ENCODE measurements around the gene MYO5A.

Gene MYO5A

DNA sequence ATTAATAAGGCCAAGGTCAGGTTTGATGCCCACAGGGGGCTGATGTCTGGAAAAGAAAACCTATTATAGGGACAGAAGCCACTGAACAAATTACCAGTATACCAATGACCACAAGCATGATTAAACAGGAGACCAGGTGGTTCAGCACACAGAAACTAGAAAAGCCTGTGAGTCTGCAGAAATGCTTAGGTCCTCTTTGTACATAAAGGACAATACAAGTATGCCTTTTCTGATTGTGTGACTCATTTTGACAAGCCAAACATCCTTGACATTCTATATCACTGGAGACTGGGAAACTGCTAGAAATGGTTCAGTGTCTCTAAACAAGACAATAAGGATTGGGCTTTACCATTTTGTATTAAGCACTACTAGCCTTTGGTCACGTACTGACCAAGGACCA is 119.9 kb downstream of the MYO5A start:
- DNase-seq: no peak

DNA sequence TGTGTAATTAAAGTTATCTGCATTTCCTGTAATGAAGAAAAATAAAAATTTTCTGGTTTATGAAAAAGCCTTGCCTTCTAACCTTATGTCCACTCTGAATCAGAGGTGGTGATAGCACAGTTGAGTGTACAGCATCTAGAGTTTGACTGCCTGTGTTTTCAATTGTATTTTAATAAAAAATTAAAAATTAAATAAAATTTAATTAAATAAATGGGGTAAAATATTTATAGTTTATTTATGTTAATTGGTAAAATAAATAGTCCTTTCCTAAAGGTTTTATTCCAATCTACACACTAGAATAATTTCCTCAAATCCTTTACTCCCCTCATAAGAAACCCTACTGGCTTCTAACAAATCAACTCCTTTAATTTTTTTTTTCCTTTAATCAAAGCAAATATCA is 121.3 kb downstream of the MYO5A start:
- DNase-seq: no peak

DNA sequence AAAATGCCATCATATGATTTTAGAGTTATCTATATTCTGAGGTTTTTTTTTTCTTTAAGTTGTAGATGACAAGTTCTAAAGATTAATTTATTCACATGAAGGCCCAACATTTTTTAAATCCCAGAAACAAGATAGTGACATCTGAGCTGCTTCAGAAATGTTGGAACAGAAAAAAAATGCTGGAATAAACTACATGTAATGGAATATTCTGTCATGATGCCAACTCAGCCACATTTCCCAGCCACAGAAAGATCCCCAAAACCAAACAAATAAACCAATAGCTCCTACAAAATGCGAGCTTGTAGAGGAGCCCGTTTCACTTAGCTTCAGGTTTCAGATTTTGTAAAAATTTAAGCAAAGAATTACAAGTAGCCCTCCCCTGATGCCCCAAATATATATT is 122.1 kb downstream of the MYO5A start:
- DNase-seq: no peak

DNA sequence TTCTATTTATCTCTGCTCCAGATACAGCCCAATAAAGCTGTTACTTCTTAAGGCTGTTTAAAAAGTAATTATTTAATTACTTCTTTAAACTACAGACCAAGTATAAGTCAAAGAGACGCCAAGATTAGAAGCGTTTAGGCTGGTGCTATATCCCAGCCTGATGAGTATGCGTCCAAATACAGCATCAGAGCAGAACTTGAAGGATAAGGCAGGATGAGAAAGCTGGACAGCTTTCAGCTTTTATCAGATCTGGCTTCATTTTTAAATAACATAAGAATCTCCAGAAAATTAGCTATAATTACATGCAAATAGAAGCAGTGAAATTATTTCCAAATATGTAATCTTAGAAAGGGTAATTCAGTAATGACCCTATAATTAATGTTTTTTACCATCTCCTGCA is 122.8 kb downstream of the MYO5A start:
- DNase-seq: no peak

DNA sequence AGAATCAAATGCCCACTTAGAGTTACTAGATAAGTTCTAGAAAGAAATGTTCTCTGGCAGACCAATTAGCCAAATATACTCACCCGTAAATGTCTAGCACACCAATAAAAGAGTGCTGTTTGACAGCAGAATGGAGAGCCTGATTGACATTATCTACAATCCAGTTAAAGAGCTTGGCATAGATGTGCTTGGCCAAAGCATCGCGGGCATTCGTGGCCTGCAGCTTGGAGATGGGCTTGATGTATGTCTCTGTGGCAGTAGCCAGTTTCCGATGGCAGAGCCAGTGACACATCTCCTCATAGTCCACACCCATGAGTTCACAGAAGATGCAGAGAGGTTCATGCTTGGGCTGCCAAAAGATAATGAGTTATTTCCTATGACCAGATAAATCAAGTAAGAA is 131.6 kb downstream of the MYO5A start:
- DNase-seq: no peak

DNA sequence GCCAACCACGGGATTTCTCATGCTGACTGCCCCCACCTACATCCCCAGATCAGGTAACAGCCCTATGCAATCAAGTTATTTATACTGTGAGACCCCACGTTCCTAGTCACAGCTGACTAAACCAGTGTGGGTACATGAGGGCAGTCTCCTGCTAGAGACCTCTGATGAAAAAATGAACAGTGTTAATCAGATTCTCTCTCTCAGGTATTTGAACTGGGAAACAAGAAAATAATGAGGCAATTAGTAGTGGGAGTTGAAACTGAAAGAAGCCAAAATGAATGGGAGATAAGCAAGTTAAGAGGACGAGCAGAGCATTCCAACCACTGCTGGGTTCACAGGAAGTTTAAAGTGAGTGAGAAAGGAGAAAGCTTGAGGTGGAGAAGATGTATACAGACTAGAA is 134.6 kb downstream of the MYO5A start:
- no peak for DNase-seq

DNA sequence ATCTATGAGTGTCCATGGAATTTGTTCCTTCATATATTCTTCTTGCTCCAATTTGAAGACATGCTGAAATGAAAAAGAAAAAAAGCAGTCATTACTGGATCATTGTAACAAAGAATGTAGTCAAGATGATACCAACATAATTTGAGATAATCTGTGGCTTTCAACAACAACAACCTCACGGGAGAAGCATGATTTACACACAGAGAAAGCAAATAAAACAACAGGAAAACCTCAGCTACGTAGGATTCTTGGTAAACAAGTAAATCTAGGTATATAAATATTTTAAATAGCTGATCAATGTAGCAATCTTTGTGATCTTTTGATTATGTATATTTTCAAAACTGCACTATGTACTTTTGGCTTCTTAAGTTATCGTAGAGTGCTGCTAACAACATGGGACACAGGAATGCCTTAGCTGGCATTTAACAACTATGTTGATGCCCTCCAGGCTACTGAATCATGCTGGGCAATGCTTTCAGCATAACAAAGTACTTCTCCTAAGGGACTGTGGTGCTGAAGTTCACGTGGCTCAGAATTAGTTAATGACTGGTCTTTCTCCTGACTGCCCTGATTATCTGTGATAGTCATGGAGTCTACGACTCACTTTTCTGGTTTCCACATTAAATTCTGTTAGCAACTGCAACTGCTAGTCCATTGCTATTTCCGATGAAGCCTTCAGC is 136.5 kb downstream of the MYO5A start:
- DNase-seq: no peak

DNA sequence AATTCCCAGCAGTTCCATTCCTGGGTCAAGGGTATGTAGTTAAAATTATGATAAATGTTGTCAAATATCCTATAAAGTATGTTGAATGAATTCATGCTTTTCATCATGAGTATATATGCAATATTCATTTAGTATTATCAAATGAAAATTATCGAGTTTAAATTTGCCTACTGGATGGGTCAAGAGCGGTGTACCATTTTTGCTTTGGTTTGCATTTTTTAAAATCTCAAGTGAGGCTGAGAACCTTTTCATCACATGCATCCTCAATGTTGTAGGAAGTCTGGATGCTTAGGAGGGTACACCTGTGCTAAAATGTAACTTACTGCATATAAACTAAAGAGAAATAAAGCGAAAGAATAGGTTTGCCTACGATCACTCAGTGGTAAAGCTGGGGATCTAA is 137.6 kb downstream of the MYO5A start:
- no peak for DNase-seq

DNA sequence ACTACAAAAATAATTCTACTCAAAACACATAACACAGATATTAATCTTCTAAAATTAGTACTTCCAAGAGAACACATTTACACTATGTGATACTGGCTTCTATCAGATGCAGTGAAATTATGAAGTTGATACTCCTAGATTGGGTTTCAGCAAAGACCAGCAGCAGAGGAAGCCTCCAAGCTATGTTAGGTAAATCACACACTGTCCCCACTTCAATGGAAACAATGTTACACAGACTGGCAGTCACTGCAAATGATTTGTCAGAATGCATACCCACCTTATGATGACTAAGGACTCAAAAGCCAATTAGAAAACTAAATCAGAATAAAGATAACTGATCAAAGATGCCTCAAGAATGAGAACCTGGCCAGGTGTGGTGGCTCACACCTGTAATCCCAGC is 143.0 kb downstream of the MYO5A start:
- DNase-seq: no peak

DNA sequence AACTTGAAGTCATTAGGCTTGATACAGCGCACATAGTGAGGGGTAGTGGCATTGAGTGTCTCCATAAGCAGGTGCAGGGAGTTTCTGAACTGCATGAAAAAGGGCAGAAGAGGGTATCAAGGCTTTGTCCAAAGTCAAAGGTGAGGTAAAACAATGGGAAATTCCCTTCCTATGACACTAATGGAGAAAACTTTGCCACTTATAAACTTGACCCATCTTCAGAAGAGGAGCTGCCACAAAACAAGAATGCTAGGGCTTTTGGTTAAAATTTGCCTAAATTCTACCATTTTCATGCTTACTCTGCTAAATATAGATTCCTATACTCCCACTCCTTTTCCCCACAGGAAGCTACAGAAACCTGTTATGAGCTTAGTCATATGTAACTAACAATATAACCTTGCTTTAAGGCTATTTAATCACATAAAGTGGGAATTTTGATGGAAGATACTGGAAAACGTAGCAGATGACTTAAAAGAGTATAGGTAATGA is 145.5 kb downstream of the MYO5A start:
- DNase-seq: no peak

DNA sequence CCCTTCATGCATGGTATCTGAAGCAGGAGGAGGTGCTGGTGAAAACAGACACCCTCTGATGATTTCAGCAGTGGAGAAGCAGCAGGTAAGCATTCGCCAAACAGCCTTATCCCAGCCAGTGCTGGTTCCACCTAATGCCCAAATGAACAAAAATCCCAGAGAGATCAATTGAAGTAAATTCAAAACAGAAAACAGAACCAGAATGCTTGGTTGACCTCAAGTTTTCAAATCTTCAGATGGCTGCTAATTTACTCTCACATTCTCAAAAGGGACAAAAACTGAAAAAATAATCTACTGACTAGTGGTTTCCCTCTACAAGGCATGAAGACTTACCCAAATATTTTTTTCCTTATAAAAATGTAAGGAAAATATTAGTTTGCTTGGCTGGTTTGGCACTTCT is 146.0 kb downstream of the MYO5A start:
- no peak for DNase-seq

DNA sequence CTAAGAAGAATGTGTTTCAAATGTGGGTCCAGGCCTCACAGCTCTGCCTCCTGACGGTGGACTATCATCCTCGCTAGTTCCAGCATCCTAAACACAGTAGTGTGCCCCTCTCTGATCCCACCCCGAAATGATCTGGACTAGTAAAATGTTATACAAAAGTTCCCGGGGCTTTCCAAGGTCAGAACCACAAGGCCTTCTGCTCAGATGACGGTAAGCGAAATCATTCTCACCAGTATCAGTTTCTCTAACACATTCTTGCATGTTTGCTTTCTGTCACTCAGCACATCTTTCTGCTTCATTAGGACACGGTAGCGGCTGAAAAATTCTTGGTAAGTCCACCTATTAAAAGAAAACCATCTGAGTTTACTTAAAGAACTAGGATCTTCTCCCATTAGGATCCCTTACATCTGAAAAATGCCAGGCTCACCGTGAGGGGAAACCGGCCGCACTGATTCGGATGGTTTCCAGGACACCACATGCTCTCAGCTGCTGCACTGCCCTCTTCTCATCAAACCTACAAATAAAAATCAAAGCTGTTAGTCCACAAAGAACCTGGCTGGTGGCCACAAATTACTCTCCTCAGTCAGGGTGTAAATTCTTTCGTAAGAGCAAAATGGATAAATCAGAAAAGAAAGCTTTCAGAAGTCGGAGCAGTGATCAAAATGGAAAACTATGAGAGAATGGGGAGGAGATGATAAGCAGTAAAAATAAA is 149.1 kb downstream of the MYO5A start:
- no peak for DNase-seq

DNA sequence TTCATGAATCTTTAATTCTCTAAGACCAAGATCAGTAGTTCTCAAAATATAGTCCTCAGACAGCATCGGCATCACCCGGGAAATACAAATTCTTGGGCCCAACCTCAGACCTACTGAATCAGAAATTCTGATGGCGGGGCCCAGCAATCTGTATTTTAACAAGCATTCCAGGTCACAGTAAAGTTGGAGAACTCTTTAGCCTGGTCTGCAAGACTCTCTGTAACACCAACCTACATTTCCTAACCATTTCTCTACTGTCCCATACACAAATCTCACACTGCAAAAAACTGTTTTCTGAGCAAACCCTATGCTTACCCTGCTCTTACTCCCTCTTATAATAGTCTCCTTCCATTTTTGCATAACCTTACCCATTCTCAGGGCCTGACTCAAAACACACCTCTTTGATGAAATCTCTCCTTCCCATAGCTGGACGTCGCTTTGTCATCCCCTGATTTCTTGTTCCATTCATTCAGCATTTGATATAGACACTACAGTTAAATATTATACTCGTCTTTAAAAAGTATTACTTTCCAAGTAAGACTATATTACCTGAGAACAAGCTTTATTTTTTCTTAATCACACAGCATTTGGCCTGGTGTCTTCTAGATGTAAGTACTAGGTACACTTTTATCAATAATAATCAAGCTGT is 149.8 kb downstream of the MYO5A start:
- DNase-seq: no peak

DNA sequence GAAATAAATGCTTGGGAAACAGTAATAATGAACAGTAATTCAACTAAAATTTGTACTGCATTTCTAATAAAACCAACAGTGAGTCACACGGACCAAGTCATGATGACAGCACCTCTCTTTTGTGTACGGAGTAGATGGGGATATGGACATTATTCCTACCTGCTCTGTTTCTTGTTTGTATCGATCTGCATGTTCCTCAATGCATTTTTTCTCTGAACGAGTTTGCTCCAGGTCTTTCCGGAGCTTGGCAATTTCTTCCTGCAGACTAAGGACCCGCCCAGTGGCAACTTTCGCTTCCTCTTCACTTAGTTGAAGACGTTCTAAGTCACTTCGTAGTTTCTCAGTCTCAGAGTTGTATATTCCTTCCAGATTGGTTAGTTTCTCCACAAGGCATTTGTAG is 158.7 kb downstream of the MYO5A start:
- DNase-seq: no peak

DNA sequence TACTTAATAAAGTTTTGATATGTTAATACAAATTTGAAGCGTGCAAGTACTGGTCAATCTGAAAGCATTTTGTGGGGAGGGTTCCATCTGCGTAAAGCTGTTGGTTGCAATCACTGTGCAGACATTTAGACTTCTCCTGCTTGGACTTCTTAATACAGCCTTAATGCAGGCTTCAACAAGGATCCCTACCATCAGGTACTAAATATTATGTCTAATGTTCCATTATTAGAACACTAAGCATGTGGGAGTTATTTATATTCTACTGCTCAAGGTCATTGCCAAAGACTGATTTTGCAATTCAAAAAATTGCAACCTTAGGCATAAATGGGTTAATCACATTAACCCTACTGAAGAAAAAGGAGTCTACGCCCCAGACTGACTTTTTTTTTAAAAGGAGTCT is 159.2 kb downstream of the MYO5A start:
- DNase-seq: no peak

DNA sequence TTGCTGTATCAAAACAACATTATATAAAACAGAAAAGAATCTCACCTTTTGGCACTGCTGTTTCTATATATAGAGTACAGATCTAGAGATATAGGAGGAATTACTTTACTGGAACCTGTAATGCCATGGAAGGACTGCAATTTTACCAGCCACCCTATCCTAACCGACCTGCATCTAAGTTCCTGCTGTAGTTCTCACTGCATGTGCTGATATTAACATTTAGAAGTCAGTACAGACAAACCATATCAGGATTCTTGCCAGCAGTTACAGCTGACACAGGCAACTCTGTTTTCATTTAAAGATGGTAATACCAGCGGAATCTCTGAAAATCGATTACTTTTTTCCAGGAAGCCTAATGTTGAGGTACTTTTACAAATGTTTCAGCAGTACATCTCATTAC is 159.7 kb downstream of the MYO5A start:
- no peak for DNase-seq

DNA sequence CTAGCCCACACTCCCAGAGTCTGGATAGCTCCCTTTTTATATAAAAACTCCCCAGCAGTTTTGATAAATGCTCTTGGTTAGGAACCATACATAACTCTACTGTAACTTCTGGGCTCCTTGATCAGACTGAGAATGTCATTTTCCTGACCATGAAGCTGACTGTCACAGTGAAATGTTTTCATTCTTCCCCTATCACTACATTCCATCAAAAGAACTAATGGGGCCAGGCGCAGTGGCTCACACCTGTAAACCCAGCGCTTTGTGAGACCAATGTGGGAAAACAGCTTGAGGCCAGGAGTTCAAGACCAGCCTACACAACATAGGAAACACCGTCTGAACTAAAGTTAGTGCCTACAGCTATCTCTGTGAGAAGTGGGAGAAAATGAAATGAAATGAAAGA is 160.3 kb downstream of the MYO5A start:
- DNase-seq: no peak

DNA sequence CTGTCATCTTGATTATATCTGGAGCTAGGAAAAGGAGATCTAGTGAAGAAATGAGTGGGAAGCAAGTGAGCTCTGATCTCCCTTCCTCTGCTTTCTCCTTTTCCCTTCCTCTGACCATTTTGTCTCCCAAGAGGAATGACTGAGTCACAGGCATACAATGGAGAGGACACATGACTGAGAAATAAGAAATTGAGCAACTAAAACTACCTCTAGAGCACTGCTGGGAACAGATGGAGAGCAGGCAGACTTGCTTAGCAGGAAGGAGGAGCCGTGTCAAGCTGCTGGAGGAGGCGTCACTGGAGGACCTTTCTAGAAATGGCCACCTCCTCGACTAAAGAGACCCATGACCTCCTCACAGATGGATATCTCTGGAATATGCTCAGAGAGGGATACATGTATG is 166.2 kb downstream of the MYO5A start:
- no peak for DNase-seq

DNA sequence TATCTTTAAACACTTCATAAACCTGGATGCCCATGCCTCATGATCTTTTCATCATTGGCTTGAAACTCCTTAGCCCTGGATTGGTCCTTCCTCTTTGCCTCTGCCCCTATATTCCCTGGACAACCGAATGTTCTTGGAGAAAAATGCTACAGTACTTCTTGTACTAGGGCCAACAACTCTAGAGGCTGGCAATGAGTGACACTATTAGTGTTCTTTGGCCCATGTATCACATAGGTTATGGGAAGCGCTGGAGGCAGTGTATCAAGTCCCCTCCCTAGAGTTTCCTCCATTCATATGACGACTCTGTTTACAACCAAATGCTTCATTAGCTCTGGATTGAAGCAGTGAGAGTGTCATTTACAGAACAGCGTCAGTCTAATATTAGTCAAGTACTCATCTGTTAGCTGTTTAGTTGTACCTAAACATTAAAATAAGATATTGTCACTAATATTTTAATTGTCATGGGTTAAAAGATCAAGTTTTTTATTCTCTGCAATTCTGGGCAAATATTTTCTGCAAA is 166.6 kb downstream of the MYO5A start:
- DNase-seq: no peak

DNA sequence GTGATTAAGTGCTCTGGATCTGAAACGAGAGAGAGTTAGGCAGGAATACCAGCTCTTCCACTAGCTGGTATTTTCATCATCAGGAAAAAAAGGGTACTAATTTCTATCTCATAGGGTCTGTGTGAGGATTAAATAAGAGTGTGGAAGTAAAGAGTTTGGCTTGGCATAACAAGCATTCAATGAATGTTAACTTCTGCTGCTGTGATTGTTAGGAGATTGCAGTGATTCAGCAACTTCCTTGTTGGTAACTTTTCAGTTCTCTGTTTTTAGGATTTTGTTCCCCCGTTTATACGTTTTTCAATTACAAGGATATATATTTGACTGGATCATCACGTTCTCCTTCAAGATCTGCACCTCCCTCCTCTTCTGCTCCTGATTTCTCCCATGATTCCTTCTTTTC is 167.2 kb downstream of the MYO5A start:
- no peak for DNase-seq

DNA sequence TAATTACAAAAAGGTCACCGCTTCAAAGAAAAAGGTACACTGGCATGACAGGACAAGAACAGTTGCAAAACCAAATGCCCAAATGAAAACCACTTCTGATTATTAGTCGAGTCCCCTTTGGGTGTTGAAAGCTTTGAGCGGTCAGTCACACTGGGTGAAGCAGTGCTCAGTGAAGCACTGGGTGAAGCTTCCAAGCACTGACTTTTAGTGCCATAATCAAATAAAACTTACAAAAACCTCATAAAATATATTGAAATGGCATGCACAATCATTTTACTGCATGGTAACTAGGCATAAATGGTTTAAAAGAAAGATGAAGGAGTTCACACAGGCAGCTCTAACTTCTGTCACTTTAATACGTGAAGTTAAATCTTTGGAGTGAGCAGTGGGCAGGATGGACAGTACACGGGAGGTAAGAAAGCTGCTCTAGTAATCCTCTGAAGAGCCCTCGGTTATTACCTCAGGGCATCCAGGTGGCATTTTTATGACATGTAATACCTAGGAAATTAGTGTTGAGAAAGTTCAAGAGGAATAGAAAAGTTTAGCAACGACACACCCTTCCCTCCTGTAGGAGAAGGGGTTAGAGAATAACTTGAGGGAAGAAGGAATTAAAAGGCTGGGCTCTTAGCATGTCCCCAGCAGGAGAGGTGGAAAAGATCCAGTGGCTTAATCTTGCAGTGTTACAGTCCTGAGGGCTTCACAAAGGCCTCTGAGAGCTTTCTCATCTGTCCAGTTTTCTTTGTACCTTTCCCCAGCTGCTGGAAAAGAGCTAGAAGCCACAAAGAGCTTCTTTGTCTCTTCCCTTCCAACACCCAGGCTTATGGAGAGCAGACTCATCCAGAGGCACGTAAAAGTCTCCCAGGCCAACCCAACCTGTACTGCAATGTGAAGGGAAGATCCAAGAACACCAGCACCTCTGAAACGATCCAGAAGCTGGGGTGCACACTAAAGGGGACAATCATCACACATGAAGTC is 168.2 kb downstream of the MYO5A start:
- no peak for DNase-seq

DNA sequence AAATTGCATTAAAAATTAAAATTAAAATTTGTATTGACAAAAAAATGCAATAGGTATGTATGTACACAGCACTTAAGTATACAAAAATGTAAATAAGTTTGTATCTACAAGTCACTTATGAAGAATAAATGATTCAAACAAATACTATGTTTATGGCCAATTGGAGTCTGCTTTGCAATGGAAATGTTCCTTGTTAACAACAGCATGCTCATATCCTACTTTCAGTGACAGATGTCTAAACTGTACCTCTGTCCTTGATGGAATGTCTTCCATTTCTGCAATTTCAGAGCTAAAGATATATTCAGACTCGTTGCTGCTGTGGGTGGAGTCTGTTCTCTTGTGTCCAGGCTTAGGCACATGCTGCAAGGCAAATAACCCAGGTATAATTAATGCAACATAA is 169.0 kb downstream of the MYO5A start:
- DNase-seq: no peak

DNA sequence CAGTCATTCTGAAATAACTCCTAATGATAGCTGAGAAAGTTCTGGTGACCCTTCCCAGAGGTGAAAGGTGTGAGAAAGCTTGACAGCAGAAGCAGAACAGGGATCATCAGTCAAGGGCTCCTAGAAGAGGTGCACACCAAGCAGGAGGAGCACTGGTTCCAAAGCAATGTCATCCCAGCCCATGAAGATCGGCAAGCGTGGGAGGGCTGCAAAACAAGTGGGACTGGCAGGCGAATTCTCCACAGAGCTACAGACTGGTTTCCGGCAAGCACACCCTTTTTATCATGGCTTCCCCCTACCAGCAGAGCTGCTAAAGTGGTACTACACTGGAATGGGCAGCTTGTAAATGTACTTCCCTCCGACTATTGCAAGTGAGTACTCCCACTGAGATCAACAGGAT is 170.7 kb downstream of the MYO5A start:
- no peak for DNase-seq

Data from NCI-H510A (cell line).